Glutamatergic neuron (in vitro differentiated cells): ENCODE data around the gene ADRM1. TPM values are rescaled to one million over a fixed set of nuclear protein-coding genes. Genes with fewer than 3 reads are reported as not detected.

Experiments
- DNase-seq: peaks from one replicate; pipeline ENCODE4 v3.0.0; 2022
- H3K27ac Mint-ChIP-seq: one replicate; pipeline ENCODE4 v1.8.0; 2020; ENCODE audit warnings: mild to moderate bottlenecking, mixed read lengths, inconsistent platforms; ENCODE audit not compliant: unreplicated experiment
- H3K27me3 Mint-ChIP-seq: one replicate; pipeline ENCODE4 v1.8.0; 2020; ENCODE audit warnings: mild to moderate bottlenecking, moderate library complexity, mixed read lengths, inconsistent platforms; ENCODE audit not compliant: unreplicated experiment
- H3K36me3 Mint-ChIP-seq: one replicate; pipeline ENCODE4 v1.8.0; 2020; ENCODE audit warnings: mild to moderate bottlenecking, mixed read lengths, inconsistent platforms; ENCODE audit not compliant: unreplicated experiment
- H3K4me1 Mint-ChIP-seq: one replicate; pipeline ENCODE4 v1.8.0; 2020; ENCODE audit warnings: mild to moderate bottlenecking, low read depth, mixed read lengths, inconsistent platforms; ENCODE audit not compliant: unreplicated experiment
- H3K4me3 Mint-ChIP-seq: one replicate; pipeline ENCODE4 v1.8.0; 2020; ENCODE audit warnings: mild to moderate bottlenecking, mixed read lengths, inconsistent platforms; ENCODE audit not compliant: unreplicated experiment
- H3K9me3 Mint-ChIP-seq: one replicate; pipeline ENCODE4 v1.8.0; 2020; ENCODE audit warnings: mild to moderate bottlenecking, moderate library complexity, mixed read lengths, inconsistent platforms; ENCODE audit not compliant: unreplicated experiment
- CTCF ChIP-seq: fragments of 200-600 bp; sonication (generic); IDR thresholded peaks from one replicate; pipeline ENCODE4 v1.5.0; 2021; ENCODE audit not compliant: partially characterized antibody, unreplicated experiment
- total RNA-seq: library from RNA; stranded (reverse); fragmentation: NEBNext Ultra II Directional; extraction: Animal tissue kit (Norgen Biotek cat#: 25700); gene quantifications from one replicate; pipeline ENCODE4 v1.2.1, GENCODE V29; 2021; ENCODE audit not compliant: unreplicated experiment

The ADRM1 gene
- total RNA-seq, 1 donor from 2014 or later, result 74.8 TPM

GRCh38 chr20:62309947-62310756 lies 7.4 kb downstream of the ADRM1 start:
- Mint-ChIP-seq H3K27me3 (peaks cover 5% of the 10 kb centered on the region), H3K27ac (no peak overlapping the region), H3K4me1 (peaks cover 3% of the 10 kb centered on the region), H3K9me3 (peaks cover 3% of the 10 kb centered on the region), H3K4me3 (no peak overlapping the region), H3K36me3 (no peaks in the 10 kb centered on the region)
- TF ChIP-seq CTCF, result no peak
- DNase-seq, result no peak

GRCh38 chr20:62310757-62311121 lies 7.9 kb downstream of the ADRM1 start:
- Mint-ChIP-seq H3K4me1 (no peaks in the 10 kb centered on the region), H3K36me3 (no peaks in the 10 kb centered on the region), H3K27ac (no peak overlapping the region), H3K4me3 (no peak overlapping the region), H3K27me3 (peaks cover 7% of the 10 kb centered on the region), H3K9me3 (peaks cover 2% of the 10 kb centered on the region)
- no peak for DNase-seq
- no peak for TF ChIP-seq CTCF

DNA sequence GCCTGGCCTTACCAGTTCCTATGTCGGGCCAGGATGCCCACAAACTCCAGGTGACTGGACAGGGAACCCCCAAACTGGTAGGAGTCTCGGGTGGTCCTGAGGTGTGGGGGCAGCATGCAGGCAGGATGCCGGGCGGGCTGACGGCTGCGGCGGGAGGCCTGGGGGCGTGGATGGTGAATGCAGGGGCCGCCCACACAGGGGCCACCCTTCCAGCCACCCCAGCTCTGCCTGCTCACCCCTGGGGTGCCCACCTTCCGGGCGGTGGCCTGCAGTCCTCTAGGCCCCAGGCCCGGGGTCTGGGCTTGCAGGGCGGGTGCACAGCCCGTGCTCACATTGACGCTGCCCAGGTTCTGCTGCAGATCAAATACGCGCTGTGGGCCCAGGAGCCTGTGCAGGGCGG lies 8.4 kb downstream of the ADRM1 start:
- no peaks in the 10 kb centered on the region for H3K4me1 Mint-ChIP-seq
- no peak for DNase-seq
- H3K4me3 Mint-ChIP-seq, result no peak overlapping the region
- H3K27me3 Mint-ChIP-seq, result peaks cover 7% of the 10 kb centered on the region
- no peaks in the 10 kb centered on the region for H3K36me3 Mint-ChIP-seq
- no peak overlapping the region for H3K27ac Mint-ChIP-seq
- TF ChIP-seq CTCF, result no peak
- H3K9me3 Mint-ChIP-seq, result peaks cover 2% of the 10 kb centered on the region

DNA sequence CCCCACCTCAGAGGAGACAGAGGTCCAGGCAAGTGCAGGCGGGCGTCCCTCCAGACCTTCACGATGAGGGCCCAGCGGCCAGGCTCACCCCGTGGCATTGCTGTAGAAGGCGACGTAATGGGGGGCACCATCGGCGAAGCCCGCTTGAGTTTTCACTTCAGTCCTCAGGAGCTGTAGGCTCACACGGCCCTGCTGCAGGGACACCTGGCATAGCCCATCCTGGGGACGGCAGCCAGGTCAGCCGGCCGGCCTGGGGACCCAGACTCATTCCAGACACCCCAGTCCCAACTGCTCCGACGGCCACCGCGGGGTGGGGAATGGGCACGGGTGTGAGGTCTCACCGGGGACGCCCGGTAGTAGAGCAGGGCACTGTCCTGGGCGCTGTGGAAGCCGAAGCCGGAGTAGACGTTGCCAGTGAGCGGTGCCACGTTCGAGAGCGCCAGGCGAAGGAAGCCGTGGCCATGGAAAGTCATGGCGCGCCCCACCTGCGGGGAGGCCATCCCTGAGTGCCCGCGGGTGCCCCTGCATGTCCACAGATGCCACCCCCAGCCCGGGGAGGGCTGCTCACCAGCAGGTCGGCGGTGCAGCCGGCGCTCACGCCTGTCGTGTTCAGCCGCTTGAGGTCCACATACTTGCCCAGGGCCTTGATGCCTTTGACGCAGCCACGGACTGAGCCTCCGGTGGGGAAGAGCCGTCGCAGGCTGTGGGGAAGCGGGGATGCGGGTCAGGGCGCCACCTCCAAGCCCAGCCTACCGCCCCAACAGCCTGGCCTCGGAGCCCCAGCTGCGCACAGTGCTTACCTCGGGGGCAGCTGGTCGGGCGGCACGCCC lies 9.2 kb downstream of the ADRM1 start:
- Mint-ChIP-seq H3K36me3 (no peaks in the 10 kb centered on the region), H3K27me3 (peaks cover 7% of the 10 kb centered on the region), H3K9me3 (peaks cover 4% of the 10 kb centered on the region), H3K4me1 (no peaks in the 10 kb centered on the region), H3K27ac (no peak overlapping the region), H3K4me3 (no peak overlapping the region)
- TF ChIP-seq CTCF, result no peak
- DNase-seq, result no peak

DNA sequence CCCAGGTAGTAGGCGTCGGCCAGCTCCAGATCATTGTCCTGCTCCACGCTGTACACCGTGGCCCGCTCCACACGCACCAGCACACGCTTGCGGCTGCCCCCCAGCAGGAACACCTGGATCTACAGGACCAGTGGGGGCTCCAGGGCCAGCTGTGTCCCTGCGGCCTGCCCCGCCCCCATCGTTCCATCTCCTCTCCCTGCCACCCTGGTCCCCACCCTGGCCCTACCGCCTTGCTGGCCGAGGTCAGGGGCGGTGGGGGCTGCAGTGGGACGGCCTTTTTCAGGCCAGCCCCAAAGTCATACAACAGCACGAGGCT lies 9.8 kb downstream of the ADRM1 start:
- Mint-ChIP-seq H3K27me3 (peaks cover 7% of the 10 kb centered on the region), H3K4me3 (no peak overlapping the region), H3K27ac (no peak overlapping the region), H3K4me1 (no peaks in the 10 kb centered on the region), H3K9me3 (peaks cover 4% of the 10 kb centered on the region), H3K36me3 (no peaks in the 10 kb centered on the region)
- no peak for DNase-seq
- no peak for TF ChIP-seq CTCF
